Peyer's patch (tissue), 4 donors: Measurements from ENCODE around the gene PCYOX1L. TPM values are rescaled to one million over a fixed set of nuclear protein-coding genes. Genes with fewer than 3 reads are reported as not detected.

Experiments used
- DNase-seq, 3 donors: peaks; one replicate each; pipeline ENCODE4 v3.0.0-alpha.2; 2017 to 2019
- H3K27ac ChIP-seq, 4 donors: fragments of 200-600 bp; sonication (generic); one replicate each; pipeline ENCODE4 v1.5.1; 2016 to 2019
- H3K27me3 ChIP-seq, 2 donors: fragments of 200-600 bp; sonication (generic); one replicate each; pipeline ENCODE4 v1.5.1; 2019
- H3K36me3 ChIP-seq, 3 donors: fragments of 200-600 bp; sonication (generic); one replicate each; pipeline ENCODE4 v1.5.1; 2016 to 2019
- H3K4me1 ChIP-seq, 4 donors: fragments of 200-600 bp; sonication (generic); one replicate each; pipeline ENCODE4 v1.5.1; 2016 to 2019
- H3K4me3 ChIP-seq, 4 donors: fragments of 200-600 bp; sonication (generic); 1 replicate in 3 of 4; 2 replicates in 1 of 4; pipeline ENCODE4 v1.5.1; 2016 to 2019; ENCODE audit warnings: mild to moderate bottlenecking in 1 of 4
- H3K9me3 ChIP-seq, 4 donors: fragments of 200-600 bp; sonication (generic); one replicate each; pipeline ENCODE4 v1.5.1; 2016 to 2019; ENCODE audit warnings: mild to moderate bottlenecking in 1 of 4
- POLR2A ChIP-seq, 2 donors: fragments of 450-650 bp; IDR thresholded peaks; one replicate each; pipeline ENCODE4 v1.5.1; 2017; ENCODE audit warnings: antibody characterized with exemption in 2 of 2, mild to moderate bottlenecking in 2 of 2, moderate library complexity in 2 of 2
- total RNA-seq, 4 donors: library from RNA; depleted of rRNA; stranded (reverse); fragments of >200 nt; gene quantifications; one replicate each; pipeline ENCODE4 v1.1.0, GENCODE V29; 2016
- TF ChIP-seq, protein P1 (sequence below), 6 experiments: fragments of 450-650 bp in 4 of 6; fragments of 200-600 bp in 2 of 6; sonication (generic) in 1 of 6; IDR thresholded peaks; one replicate each; pipeline ENCODE4 v1.5.1; 2017 to 2019; ENCODE audit warnings: antibody characterized with exemption in 6 of 6, mild to moderate bottlenecking in 3 of 6, moderate library complexity in 1 of 6

The PCYOX1L gene
- total RNA-seq, 4 donors from 2014 or later: 5.2 to 12.4 (median 6.3) TPM

- no peak for DNase-seq
- TF ChIP-seq, protein P1, sequence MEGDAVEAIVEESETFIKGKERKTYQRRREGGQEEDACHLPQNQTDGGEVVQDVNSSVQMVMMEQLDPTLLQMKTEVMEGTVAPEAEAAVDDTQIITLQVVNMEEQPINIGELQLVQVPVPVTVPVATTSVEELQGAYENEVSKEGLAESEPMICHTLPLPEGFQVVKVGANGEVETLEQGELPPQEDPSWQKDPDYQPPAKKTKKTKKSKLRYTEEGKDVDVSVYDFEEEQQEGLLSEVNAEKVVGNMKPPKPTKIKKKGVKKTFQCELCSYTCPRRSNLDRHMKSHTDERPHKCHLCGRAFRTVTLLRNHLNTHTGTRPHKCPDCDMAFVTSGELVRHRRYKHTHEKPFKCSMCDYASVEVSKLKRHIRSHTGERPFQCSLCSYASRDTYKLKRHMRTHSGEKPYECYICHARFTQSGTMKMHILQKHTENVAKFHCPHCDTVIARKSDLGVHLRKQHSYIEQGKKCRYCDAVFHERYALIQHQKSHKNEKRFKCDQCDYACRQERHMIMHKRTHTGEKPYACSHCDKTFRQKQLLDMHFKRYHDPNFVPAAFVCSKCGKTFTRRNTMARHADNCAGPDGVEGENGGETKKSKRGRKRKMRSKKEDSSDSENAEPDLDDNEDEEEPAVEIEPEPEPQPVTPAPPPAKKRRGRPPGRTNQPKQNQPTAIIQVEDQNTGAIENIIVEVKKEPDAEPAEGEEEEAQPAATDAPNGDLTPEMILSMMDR (IDR thresholded peaks at IDR 0.05): no peak
- no peak for TF ChIP-seq POLR2A (IDR thresholded peaks at IDR 0.05)
- H3K4me1 ChIP-seq: peaks cover 0 to 4% (median 0%) of the 10 kb centered on the region in 4 donors
- no peak overlapping the region for H3K4me3 ChIP-seq
- no peak overlapping the region for H3K27ac ChIP-seq
- H3K9me3 ChIP-seq: no peaks in the 10 kb centered on the region
- no peaks in the 10 kb centered on the region for H3K36me3 ChIP-seq
- H3K27me3 ChIP-seq: no peaks in the 10 kb centered on the region
Observed at GRCh38 chr5:149376104-149376503, 18.3 kb downstream of the PCYOX1L start.

- no peaks in the 10 kb centered on the region for H3K27me3 ChIP-seq
- H3K27ac ChIP-seq: no peak overlapping the region
- no peaks in the 10 kb centered on the region for H3K9me3 ChIP-seq
- TF ChIP-seq, protein P1 (IDR thresholded peaks at IDR 0.05): no peak
- TF ChIP-seq POLR2A (IDR thresholded peaks at IDR 0.05): no peak
- DNase-seq: no peak
- no peak overlapping the region for H3K4me3 ChIP-seq
- no peaks in the 10 kb centered on the region for H3K36me3 ChIP-seq
- peaks cover 0 to 4% (median 0%) of the 10 kb centered on the region in 4 donors for H3K4me1 ChIP-seq
Observed at GRCh38 chr5:149376711-149377447, 19.0 kb downstream of the PCYOX1L start.

- Histone ChIP-seq H3K36me3 (no peaks in the 10 kb centered on the region), H3K4me1 (peaks cover 0 to 4% (median 0%) of the 10 kb centered on the region in 4 donors), H3K9me3 (no peaks in the 10 kb centered on the region), H3K27me3 (no peaks in the 10 kb centered on the region), H3K27ac (peak overlapping the region in 2 of 4 donors; percentile 22 to 80), H3K4me3 (no peak overlapping the region)
- no peak for DNase-seq
- TF ChIP-seq, protein P1 (IDR thresholded peaks at IDR 0.05): no peak
- no peak for TF ChIP-seq POLR2A (IDR thresholded peaks at IDR 0.05)
Observed at GRCh38 chr5:149378241-149378820, 20.5 kb downstream of the PCYOX1L start.

DNA sequence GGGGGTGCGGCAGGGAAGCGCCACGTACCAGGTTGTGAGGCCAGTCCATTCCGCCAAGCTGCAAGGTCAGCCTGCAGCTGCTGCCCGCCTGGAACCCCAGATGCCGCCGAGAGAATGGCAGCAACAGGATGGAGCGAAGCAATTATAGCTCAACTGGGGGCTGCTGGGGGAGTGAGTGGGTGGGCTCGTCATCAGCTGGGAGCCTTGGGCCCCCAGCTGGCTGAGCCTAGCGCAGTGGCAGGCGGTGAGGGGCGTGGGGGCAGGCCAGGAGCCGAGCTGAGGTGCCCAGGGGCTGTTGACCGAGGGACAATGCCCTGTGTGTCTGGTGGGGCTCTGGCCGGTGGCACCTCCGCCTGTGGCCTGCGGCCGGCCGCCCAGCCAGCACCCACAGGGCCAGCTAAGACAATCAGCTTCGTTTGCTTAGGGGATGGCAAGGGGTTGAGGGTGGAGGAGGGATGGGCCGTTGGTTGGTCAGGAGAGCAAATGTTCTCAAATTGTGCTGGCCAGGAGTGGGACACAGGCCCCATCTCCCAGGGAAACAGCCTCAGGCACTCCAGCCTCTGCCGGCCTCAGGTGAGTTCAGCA lies 21.4 kb downstream of the PCYOX1L start, which contains the start of gene IL17B:
TSS of gene IL17B (minus strand) at position 116 of the 585 bp plus-strand sequence. CDS start at position 49, 67 bp downstream.
- Histone ChIP-seq H3K36me3 (no peaks in the 10 kb centered on the region), H3K4me1 (peaks cover 0 to 4% (median 0%) of the 10 kb centered on the region in 4 donors), H3K9me3 (no peaks in the 10 kb centered on the region), H3K27me3 (no peaks in the 10 kb centered on the region), H3K4me3 (no peak within 1 kb of the TSS), H3K27ac (peak within 1 kb of the TSS in 3 of 4 donors; percentile 5 to 80 (median 38))
- no peak for DNase-seq
- TF ChIP-seq, protein P1 (IDR thresholded peaks at IDR 0.05): no peak
- TF ChIP-seq POLR2A (IDR thresholded peaks at IDR 0.05): no peak

DNA sequence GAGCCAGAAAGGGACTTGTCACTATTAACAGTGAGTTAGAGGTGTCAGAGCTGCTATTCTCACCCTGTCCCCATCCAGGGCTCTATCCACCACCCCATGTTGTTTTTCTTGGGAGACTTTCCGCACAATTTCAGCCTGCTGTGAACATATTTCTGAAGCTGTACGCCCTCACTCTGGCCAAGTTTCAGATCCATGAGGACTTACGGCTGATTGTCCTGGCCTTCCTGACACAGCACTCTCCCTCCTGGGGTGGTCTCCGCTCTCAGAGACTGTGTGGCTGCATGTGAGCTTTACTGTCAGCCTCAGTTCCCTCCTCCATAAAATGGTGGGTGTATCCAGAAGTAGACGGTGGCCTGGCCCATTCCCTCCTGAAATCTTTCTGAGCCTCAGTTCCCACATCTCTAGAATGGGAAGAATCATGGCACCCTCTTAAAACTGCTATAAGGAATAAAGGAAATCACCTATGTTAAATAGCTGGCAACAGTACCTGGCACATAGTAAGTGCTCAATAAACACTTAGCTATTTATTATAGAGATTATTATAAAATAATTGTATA lies 22.1 kb downstream of the PCYOX1L start:
- no peaks in the 10 kb centered on the region for H3K9me3 ChIP-seq
- TF ChIP-seq, protein P1 (IDR thresholded peaks at IDR 0.05): no peak
- H3K36me3 ChIP-seq: no peaks in the 10 kb centered on the region
- H3K4me1 ChIP-seq: peaks cover 0 to 4% (median 0%) of the 10 kb centered on the region in 4 donors
- peak overlapping the region in 3 of 4 donors; percentile 5 to 80 (median 38) for H3K27ac ChIP-seq
- H3K27me3 ChIP-seq: no peaks in the 10 kb centered on the region
- H3K4me3 ChIP-seq: no peak overlapping the region
- DNase-seq: no peak
